Measurements from ENCODE around the gene ARMC7. TPM values are rescaled to one million over a fixed set of nuclear protein-coding genes. Genes with fewer than 3 reads are reported as not detected.
A peak's percentile ranks its signal among the peaks of the same experiment; 100 is the strongest.
"Not testable (repeated sequence)": the region's sequence is repeated elsewhere in the genome, so short reads cannot be mapped to it uniquely, and the experiment has no call there.

ARMC7 gene
- total RNA-seq, 1 donor from 2014 or later, result 12.8 TPM

DNA sequence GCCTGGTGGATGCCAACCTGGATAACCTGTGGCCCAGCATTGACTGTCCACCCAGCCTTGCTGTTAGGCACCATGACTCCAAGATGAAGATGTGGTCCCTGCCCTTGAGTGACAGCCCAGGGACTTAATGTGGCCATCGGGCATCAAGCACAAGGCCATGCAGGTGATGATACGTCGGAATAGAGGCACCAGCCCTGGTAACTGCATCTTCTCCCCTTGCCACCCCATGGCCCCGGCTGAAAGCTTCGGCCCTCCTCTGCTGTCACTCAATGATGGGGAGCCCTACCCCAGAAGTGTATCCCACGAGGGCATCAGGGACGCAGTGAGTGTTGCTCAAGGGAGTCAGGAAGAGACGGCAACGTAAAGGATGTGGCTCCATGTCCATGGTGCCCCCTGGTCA is 19.8 kb downstream of the ARMC7 start:
- Mint-ChIP-seq H3K4me1 (ENCODE audit: unreplicated experiment) (peaks cover 18% of the 10 kb centered on the region), H3K27me3 (ENCODE audit: unreplicated experiment) (no peaks in the 10 kb centered on the region), H3K27ac (ENCODE audit: unreplicated experiment) (no peak overlapping the region), H3K4me3 (ENCODE audit: unreplicated experiment) (peak overlapping the region; percentile 19), H3K36me3 (ENCODE audit: unreplicated experiment) (peaks cover 4% of the 10 kb centered on the region), H3K9me3 (ENCODE audit: unreplicated experiment) (no peaks in the 10 kb centered on the region)
- no peak for DNase-seq (ENCODE audit: extremely low spot score, unreplicated experiment)
- TF ChIP-seq, protein P1, sequence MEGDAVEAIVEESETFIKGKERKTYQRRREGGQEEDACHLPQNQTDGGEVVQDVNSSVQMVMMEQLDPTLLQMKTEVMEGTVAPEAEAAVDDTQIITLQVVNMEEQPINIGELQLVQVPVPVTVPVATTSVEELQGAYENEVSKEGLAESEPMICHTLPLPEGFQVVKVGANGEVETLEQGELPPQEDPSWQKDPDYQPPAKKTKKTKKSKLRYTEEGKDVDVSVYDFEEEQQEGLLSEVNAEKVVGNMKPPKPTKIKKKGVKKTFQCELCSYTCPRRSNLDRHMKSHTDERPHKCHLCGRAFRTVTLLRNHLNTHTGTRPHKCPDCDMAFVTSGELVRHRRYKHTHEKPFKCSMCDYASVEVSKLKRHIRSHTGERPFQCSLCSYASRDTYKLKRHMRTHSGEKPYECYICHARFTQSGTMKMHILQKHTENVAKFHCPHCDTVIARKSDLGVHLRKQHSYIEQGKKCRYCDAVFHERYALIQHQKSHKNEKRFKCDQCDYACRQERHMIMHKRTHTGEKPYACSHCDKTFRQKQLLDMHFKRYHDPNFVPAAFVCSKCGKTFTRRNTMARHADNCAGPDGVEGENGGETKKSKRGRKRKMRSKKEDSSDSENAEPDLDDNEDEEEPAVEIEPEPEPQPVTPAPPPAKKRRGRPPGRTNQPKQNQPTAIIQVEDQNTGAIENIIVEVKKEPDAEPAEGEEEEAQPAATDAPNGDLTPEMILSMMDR (IDR thresholded peaks at IDR 0.05), result no peak

DNA sequence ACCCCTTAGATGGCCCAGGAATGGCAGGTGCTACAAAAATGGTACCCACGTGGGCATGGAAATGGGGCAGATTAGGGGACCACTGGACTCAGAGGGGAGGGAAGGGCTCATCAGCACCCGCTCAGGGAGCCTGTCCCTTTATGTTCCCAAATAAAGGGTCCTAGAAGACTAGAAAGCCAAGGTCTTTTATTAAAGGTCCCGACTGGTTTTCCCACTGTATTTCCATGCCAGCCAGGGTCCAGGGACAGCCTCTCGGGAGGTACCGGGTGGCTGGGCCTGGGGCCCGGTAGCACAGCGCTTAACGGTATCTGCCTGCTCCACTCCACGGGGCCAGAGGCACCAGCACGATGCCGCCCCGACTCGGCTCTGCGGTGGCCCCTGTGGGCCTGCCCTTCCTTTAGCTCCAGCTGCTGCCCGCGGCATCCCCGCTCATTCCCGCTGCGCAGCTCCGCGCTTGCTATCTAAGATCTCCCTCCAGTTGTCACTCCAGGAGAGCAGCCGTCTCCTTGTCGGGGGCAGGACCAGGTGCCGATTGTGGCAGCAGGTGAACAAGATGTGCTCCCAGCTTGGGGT is 20.4 kb downstream of the ARMC7 start:
- no peak for DNase-seq (ENCODE audit: extremely low spot score, unreplicated experiment)
- Mint-ChIP-seq H3K4me3 (ENCODE audit: unreplicated experiment) (peak overlapping the region; percentile 88), H3K36me3 (ENCODE audit: unreplicated experiment) (peaks cover 4% of the 10 kb centered on the region), H3K9me3 (ENCODE audit: unreplicated experiment) (no peaks in the 10 kb centered on the region), H3K27me3 (ENCODE audit: unreplicated experiment) (no peaks in the 10 kb centered on the region), H3K4me1 (ENCODE audit: unreplicated experiment) (peaks cover 12% of the 10 kb centered on the region), H3K27ac (ENCODE audit: unreplicated experiment) (peak overlapping the region; percentile 88)
- TF ChIP-seq, protein P1 (IDR thresholded peaks at IDR 0.05), result no peak

GRCh38 chr17:75130632-75131277 is 21.0 kb downstream of the ARMC7 start:
- Mint-ChIP-seq H3K27ac (ENCODE audit: unreplicated experiment) (peak overlapping the region; percentile 88), H3K4me1 (ENCODE audit: unreplicated experiment) (peaks cover 11% of the 10 kb centered on the region), H3K36me3 (ENCODE audit: unreplicated experiment) (peaks cover 4% of the 10 kb centered on the region), H3K9me3 (ENCODE audit: unreplicated experiment) (no peaks in the 10 kb centered on the region), H3K27me3 (ENCODE audit: unreplicated experiment) (no peaks in the 10 kb centered on the region), H3K4me3 (ENCODE audit: unreplicated experiment) (peak overlapping the region; percentile 88)
- DNase-seq (ENCODE audit: extremely low spot score, unreplicated experiment), result no peak
- TF ChIP-seq, protein P1 (IDR thresholded peaks at IDR 0.05), result peak; percentile 66

DNA sequence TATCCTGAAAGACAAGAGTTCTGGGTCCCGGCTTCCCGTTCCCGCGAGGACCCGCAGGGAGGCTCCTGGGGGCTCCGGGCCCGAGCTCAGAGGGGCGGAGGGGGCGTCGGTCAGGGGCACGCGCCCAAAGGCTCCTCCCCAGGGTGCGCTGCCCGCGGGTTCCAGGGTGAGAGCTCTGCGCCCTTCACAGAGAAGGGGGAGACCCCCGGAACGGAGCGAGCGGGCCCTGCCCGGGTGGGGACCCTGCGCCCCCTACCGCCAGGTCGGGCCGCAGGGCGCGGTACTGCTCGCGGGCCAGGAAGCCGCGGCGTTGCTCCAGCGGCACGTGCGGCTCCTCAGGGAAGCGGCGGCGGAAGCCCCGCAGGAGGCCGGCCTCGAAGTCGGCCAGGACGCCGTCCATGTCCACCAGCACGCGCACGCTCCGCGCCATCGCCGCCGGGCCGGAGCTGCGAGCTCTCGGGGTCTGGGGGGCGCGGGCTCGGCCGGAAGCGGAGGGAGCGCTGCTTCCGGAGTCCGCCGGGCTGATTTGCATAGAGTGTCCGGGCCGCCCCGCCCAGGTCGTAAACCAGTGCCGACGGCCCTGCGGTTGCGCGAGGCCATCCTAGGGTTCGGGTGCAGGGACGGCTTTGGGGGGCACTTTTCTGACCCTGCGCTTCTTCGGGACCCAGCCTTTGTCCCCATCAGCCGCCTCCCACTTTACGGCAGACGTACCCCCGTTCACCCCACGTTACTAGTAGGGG is 21.7 kb downstream of the ARMC7 start, which contains the start of gene NT5C:
Gene NT5C (minus strand): TSS at position 465 of the 740 bp plus-strand sequence. CDS start 35 bp downstream, at position 430.
- TF ChIP-seq, protein P1 (IDR thresholded peaks at IDR 0.05), result peak; percentile 76
- Mint-ChIP-seq H3K9me3 (ENCODE audit: unreplicated experiment) (no peaks in the 10 kb centered on the region), H3K27me3 (ENCODE audit: unreplicated experiment) (no peaks in the 10 kb centered on the region), H3K36me3 (ENCODE audit: unreplicated experiment) (peaks cover 6% of the 10 kb centered on the region), H3K27ac (ENCODE audit: unreplicated experiment) (peak within 1 kb of the TSS; percentile 89), H3K4me1 (ENCODE audit: unreplicated experiment) (peaks cover 11% of the 10 kb centered on the region), H3K4me3 (ENCODE audit: unreplicated experiment) (peak within 1 kb of the TSS; percentile 88)
- peak; percentile 93 for DNase-seq (ENCODE audit: extremely low spot score, unreplicated experiment)

- not testable (repeated sequence) for DNase-seq (ENCODE audit: extremely low spot score, unreplicated experiment); H3K36me3 Mint-ChIP-seq (ENCODE audit: unreplicated experiment); H3K27me3 Mint-ChIP-seq (ENCODE audit: unreplicated experiment); H3K9me3 Mint-ChIP-seq (ENCODE audit: unreplicated experiment)
- Mint-ChIP-seq H3K4me1 (ENCODE audit: unreplicated experiment) (peaks cover 11% of the 10 kb centered on the region), H3K27ac (ENCODE audit: unreplicated experiment) (peak overlapping the region; percentile 89), H3K4me3 (ENCODE audit: unreplicated experiment) (peak overlapping the region; percentile 80)
Observed at GRCh38 chr17:75132018-75133000, 22.5 kb downstream of the ARMC7 start.
